ENCODE data around the gene PRR22.

The PRR22 gene

GRCh38 chr19:5784581-5785147 lies at the start of gene PRR22:
Gene PRR22 (minus strand): TSS chr19:5784746. CDS start chr19:5784660, 86 bp downstream.
- H3K9me3 ChIP-seq (ENCODE audit: control insufficient read depth in 2 of 2, low read length in 2 of 2) = no peaks in the 10 kb centered on the region
- H3K36me3 ChIP-seq (ENCODE audit: control insufficient read depth in 2 of 2, insufficient read depth in 2 of 2, low read length in 2 of 2) = peaks cover 35 to 37% of the 10 kb centered on the region in 2 donors
- no peak within 1 kb of the TSS for H3K9ac ChIP-seq (ENCODE audit: low read length in 2 of 2)
- H3K4me1 ChIP-seq (ENCODE audit: control insufficient read depth, insufficient read depth, low read length) = no peaks in the 10 kb centered on the region
- H3K27me3 ChIP-seq (ENCODE audit: control insufficient read depth in 1 of 2, insufficient read depth in 2 of 2, low read length in 2 of 2) = no peaks in the 10 kb centered on the region
- no peak within 1 kb of the TSS for H3K27ac ChIP-seq (ENCODE audit: low read length)
- no peak within 1 kb of the TSS for H3K4me3 ChIP-seq (ENCODE audit: low read length in 2 of 2)

- H3K9me3 ChIP-seq (ENCODE audit: control insufficient read depth in 2 of 2, low read length in 2 of 2) = no peaks in the 10 kb centered on the region
- H3K36me3 ChIP-seq (ENCODE audit: control insufficient read depth in 2 of 2, insufficient read depth in 2 of 2, low read length in 2 of 2) = no peaks in the 10 kb centered on the region
- H3K9ac ChIP-seq (ENCODE audit: low read length in 2 of 2) = no peak overlapping the region
- H3K27me3 ChIP-seq (ENCODE audit: control insufficient read depth in 1 of 2, insufficient read depth in 2 of 2, low read length in 2 of 2) = no peaks in the 10 kb centered on the region
- no peak overlapping the region for H3K4me3 ChIP-seq (ENCODE audit: low read length in 2 of 2)
- H3K27ac ChIP-seq (ENCODE audit: low read length) = no peak overlapping the region
- peaks cover 22% of the 10 kb centered on the region for H3K4me1 ChIP-seq (ENCODE audit: control insufficient read depth, insufficient read depth, low read length)
Measured at GRCh38 chr19:5832527-5833216, 48.1 kb upstream of the PRR22 start.

GRCh38 chr19:5832061-5832460 lies 47.5 kb upstream of the PRR22 start:
- no peak overlapping the region for H3K27ac ChIP-seq (ENCODE audit: low read length)
- H3K36me3 ChIP-seq (ENCODE audit: control insufficient read depth in 2 of 2, insufficient read depth in 2 of 2, low read length in 2 of 2) = no peaks in the 10 kb centered on the region
- H3K9me3 ChIP-seq (ENCODE audit: control insufficient read depth in 2 of 2, low read length in 2 of 2) = no peaks in the 10 kb centered on the region
- no peak overlapping the region for H3K4me3 ChIP-seq (ENCODE audit: low read length in 2 of 2)
- H3K9ac ChIP-seq (ENCODE audit: low read length in 2 of 2) = no peak overlapping the region
- no peaks in the 10 kb centered on the region for H3K27me3 ChIP-seq (ENCODE audit: control insufficient read depth in 1 of 2, insufficient read depth in 2 of 2, low read length in 2 of 2)
- H3K4me1 ChIP-seq (ENCODE audit: control insufficient read depth, insufficient read depth, low read length) = peaks cover 27% of the 10 kb centered on the region

GRCh38 chr19:5831159-5831558 lies 46.6 kb upstream of the PRR22 start:
- H3K4me1 ChIP-seq (ENCODE audit: control insufficient read depth, insufficient read depth, low read length) = peaks cover 36% of the 10 kb centered on the region
- H3K4me3 ChIP-seq (ENCODE audit: low read length in 2 of 2) = no peak overlapping the region
- no peaks in the 10 kb centered on the region for H3K36me3 ChIP-seq (ENCODE audit: control insufficient read depth in 2 of 2, insufficient read depth in 2 of 2, low read length in 2 of 2)
- H3K27ac ChIP-seq (ENCODE audit: low read length) = no peak overlapping the region
- H3K27me3 ChIP-seq (ENCODE audit: control insufficient read depth in 1 of 2, insufficient read depth in 2 of 2, low read length in 2 of 2) = no peaks in the 10 kb centered on the region
- no peak overlapping the region for H3K9ac ChIP-seq (ENCODE audit: low read length in 2 of 2)
- H3K9me3 ChIP-seq (ENCODE audit: control insufficient read depth in 2 of 2, low read length in 2 of 2) = no peaks in the 10 kb centered on the region

- H3K4me1 ChIP-seq (ENCODE audit: control insufficient read depth, insufficient read depth, low read length) = peaks cover 37% of the 10 kb centered on the region
- H3K27me3 ChIP-seq (ENCODE audit: control insufficient read depth in 1 of 2, insufficient read depth in 2 of 2, low read length in 2 of 2) = no peaks in the 10 kb centered on the region
- H3K27ac ChIP-seq (ENCODE audit: low read length) = peak overlapping the region; percentile 95
- H3K36me3 ChIP-seq (ENCODE audit: control insufficient read depth in 2 of 2, insufficient read depth in 2 of 2, low read length in 2 of 2) = no peaks in the 10 kb centered on the region
- H3K4me3 ChIP-seq (ENCODE audit: low read length in 2 of 2) = peak overlapping the region in 1 of 2 donors; percentile 74
- peak overlapping the region; percentile 36 to 91 for H3K9ac ChIP-seq (ENCODE audit: low read length in 2 of 2)
- no peaks in the 10 kb centered on the region for H3K9me3 ChIP-seq (ENCODE audit: control insufficient read depth in 2 of 2, low read length in 2 of 2)
Measured at GRCh38 chr19:5829567-5830310, 45.2 kb upstream of the PRR22 start.

GRCh38 chr19:5828661-5829566 lies 44.4 kb upstream of the PRR22 start:
- peak overlapping the region; percentile 90 to 91 for H3K9ac ChIP-seq (ENCODE audit: low read length in 2 of 2)
- H3K27me3 ChIP-seq (ENCODE audit: control insufficient read depth in 1 of 2, insufficient read depth in 2 of 2, low read length in 2 of 2) = no peaks in the 10 kb centered on the region

GRCh38 chr19:5827891-5828660 lies 43.5 kb upstream of the PRR22 start:
- peak overlapping the region; percentile 95 for H3K27ac ChIP-seq (ENCODE audit: low read length)
- H3K27me3 ChIP-seq (ENCODE audit: control insufficient read depth in 1 of 2, insufficient read depth in 2 of 2, low read length in 2 of 2) = no peaks in the 10 kb centered on the region
- no peaks in the 10 kb centered on the region for H3K9me3 ChIP-seq (ENCODE audit: control insufficient read depth in 2 of 2, low read length in 2 of 2)
- no peaks in the 10 kb centered on the region for H3K36me3 ChIP-seq (ENCODE audit: control insufficient read depth in 2 of 2, insufficient read depth in 2 of 2, low read length in 2 of 2)
- peak overlapping the region; percentile 90 to 91 for H3K9ac ChIP-seq (ENCODE audit: low read length in 2 of 2)
- peaks cover 37% of the 10 kb centered on the region for H3K4me1 ChIP-seq (ENCODE audit: control insufficient read depth, insufficient read depth, low read length)
- H3K4me3 ChIP-seq (ENCODE audit: low read length in 2 of 2) = peak overlapping the region; percentile 74 to 76

More at GRCh38 chr19:5828661-5829566, 44.4 kb upstream of the PRR22 start:
- H3K4me1 ChIP-seq (ENCODE audit: control insufficient read depth, insufficient read depth, low read length) = peaks cover 37% of the 10 kb centered on the region
- H3K4me3 ChIP-seq (ENCODE audit: low read length in 2 of 2) = peak overlapping the region; percentile 74 to 76
- H3K27ac ChIP-seq (ENCODE audit: low read length) = peak overlapping the region; percentile 95
- H3K9me3 ChIP-seq (ENCODE audit: control insufficient read depth in 2 of 2, low read length in 2 of 2) = no peaks in the 10 kb centered on the region
- no peaks in the 10 kb centered on the region for H3K36me3 ChIP-seq (ENCODE audit: control insufficient read depth in 2 of 2, insufficient read depth in 2 of 2, low read length in 2 of 2)

GRCh38 chr19:5827342-5827890 lies 42.9 kb upstream of the PRR22 start:
- no peaks in the 10 kb centered on the region for H3K36me3 ChIP-seq (ENCODE audit: control insufficient read depth in 2 of 2, insufficient read depth in 2 of 2, low read length in 2 of 2)
- H3K27ac ChIP-seq (ENCODE audit: low read length) = peak overlapping the region; percentile 66
- H3K4me3 ChIP-seq (ENCODE audit: low read length in 2 of 2) = peak overlapping the region in 1 of 2 donors; percentile 74
- H3K4me1 ChIP-seq (ENCODE audit: control insufficient read depth, insufficient read depth, low read length) = peaks cover 40% of the 10 kb centered on the region
- no peaks in the 10 kb centered on the region for H3K9me3 ChIP-seq (ENCODE audit: control insufficient read depth in 2 of 2, low read length in 2 of 2)
- no peaks in the 10 kb centered on the region for H3K27me3 ChIP-seq (ENCODE audit: control insufficient read depth in 1 of 2, insufficient read depth in 2 of 2, low read length in 2 of 2)
- no peak overlapping the region for H3K9ac ChIP-seq (ENCODE audit: low read length in 2 of 2)

GRCh38 chr19:5826531-5827341 lies 42.2 kb upstream of the PRR22 start:
- H3K27me3 ChIP-seq (ENCODE audit: control insufficient read depth in 1 of 2, insufficient read depth in 2 of 2, low read length in 2 of 2) = no peaks in the 10 kb centered on the region
- peak overlapping the region; percentile 66 for H3K27ac ChIP-seq (ENCODE audit: low read length)
- H3K4me1 ChIP-seq (ENCODE audit: control insufficient read depth, insufficient read depth, low read length) = peaks cover 46% of the 10 kb centered on the region
- H3K9me3 ChIP-seq (ENCODE audit: control insufficient read depth in 2 of 2, low read length in 2 of 2) = no peaks in the 10 kb centered on the region
- peak overlapping the region in 1 of 2 donors; percentile 49 for H3K9ac ChIP-seq (ENCODE audit: low read length in 2 of 2)
- H3K4me3 ChIP-seq (ENCODE audit: low read length in 2 of 2) = peak overlapping the region in 1 of 2 donors; percentile 40
- H3K36me3 ChIP-seq (ENCODE audit: control insufficient read depth in 2 of 2, insufficient read depth in 2 of 2, low read length in 2 of 2) = no peaks in the 10 kb centered on the region
